ENCODE results near the gene ST6GALNAC6.
A peak's percentile ranks its signal among the peaks of the same experiment; 100 is the strongest.
"Not testable (repeated sequence)": the region's sequence is repeated elsewhere in the genome, so short reads cannot be mapped to it uniquely, and the experiment has no call there.

ST6GALNAC6 gene

DNA sequence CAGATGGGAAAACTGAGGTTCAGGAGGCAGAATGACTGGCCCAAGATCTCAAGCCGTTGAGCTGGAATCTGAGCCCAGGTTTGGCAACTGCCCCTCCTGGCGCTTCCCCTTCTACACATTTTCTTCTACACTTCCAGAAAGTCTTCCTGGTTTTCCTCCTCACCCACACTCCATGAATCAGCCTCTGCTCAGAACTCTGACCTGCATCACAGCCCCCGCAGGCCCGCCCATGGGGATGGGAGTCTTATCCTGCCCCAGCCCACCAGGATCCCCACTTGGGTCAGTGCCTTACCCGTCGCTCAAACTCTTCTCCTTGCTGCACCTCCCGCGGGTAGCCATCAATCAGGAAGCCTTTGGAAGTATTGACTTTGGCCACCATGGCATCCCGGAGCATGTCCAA is 27.9 kb downstream of the ST6GALNAC6 start:
- no peak for DNase-seq

DNA sequence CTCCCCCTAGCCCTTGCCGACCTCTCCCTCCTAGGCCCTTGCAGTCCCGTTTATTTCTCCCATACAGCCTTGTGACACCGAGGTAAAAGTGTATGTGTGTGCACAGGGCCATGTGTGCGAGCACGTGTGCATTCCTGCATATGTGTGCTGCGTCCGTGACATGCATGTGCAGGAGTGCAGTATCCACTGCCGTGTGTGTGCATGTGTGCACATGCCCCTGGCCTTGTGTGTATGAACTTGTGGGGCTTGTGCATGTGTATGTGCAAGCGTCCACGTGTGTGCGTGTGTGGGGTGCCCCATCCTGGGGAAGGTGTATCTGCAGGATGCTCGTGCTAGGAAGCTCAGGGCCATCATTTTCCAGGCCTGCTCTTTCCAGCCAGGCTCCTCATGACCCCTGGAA is 28.5 kb downstream of the ST6GALNAC6 start:
- DNase-seq, result no peak

DNA sequence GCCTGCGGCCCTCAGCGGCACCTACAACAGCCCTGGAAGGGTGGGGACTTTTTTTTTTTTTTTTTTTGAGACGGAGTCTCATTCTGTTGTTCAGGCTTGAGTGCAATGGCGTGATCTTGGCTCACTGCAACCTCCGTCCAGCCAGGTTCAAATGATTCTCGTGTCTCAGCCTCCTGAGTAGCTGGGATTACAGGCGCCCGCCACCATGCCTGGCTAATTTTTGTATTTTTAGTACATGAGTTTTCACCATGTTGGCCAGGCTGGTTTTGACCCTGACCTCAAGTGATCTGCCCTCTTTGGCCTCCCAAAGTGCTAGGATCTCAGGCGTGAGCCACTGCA is 29.3 kb downstream of the ST6GALNAC6 start:
- DNase-seq, result not testable (repeated sequence)

DNA sequence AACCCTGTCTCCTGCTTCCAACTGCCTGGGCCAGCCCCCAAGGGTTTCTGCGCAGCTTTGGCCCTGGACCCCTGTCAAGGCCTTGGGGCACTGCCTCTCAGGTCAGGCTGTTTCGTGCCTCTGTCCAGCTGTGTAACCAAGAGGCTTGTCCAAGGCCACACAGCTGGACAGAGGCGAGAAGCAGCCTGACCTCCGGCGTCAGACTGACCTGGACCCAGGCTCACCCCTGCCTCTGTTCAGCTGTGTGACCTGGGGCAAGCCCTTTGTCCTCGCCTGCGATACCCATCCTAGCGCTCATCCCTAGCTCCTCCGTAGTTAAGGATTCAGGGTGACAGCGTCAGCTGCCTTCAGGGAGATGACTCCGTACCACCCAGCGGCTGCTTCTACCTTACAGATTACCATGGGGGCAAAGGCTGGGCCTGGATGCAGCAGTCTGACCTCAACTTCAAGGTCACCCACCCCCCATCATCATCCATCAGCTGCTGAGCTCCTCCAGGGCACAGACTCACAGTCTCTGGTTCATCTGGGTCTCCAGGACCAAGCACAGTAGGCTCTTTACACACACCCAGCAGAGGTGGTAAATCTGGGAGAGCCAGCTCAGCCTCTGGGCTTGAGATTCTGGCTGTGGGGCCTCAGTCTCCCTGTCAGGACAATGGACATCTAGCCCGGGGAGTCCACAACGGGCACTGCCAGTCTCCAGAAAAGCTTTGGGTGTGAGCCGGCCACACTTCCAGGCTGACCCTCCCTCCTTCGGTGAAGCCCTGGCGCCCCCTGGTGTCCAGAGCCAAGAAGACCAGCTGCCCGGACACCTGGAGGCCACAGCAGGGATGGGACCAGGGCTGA is 29.9 kb downstream of the ST6GALNAC6 start:
- DNase-seq, result peak; percentile 99

DNA sequence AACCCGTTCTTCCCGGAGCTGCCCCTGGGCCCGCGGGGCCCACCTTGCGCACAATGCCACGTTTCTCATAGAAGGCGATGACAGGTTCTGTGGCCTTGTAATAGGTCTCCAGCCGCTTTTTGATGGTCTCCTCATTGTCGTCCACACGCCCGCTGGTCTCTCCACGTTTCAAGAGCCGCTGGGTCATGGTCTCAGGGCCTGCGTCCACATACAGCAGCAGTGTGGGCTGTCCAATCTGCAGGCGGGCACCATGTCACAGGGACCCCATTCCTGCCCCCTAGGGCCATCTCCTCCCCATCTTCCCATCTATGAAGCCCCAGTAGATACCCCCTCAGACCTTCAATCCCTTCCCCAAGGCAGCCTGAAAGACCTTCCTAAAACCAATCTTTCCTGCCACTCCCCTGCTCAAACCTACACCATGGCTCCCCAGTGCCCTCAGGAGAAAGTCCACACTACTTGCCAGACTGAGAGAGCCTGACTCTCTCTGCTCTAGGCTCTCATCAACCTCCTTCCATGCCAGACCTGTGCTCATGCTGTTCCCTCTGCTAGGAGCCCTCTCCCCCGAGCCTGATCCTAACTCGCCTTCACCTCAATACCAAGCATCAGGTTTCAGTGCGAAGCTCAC is 31.0 kb downstream of the ST6GALNAC6 start:
- no peak for DNase-seq

DNA sequence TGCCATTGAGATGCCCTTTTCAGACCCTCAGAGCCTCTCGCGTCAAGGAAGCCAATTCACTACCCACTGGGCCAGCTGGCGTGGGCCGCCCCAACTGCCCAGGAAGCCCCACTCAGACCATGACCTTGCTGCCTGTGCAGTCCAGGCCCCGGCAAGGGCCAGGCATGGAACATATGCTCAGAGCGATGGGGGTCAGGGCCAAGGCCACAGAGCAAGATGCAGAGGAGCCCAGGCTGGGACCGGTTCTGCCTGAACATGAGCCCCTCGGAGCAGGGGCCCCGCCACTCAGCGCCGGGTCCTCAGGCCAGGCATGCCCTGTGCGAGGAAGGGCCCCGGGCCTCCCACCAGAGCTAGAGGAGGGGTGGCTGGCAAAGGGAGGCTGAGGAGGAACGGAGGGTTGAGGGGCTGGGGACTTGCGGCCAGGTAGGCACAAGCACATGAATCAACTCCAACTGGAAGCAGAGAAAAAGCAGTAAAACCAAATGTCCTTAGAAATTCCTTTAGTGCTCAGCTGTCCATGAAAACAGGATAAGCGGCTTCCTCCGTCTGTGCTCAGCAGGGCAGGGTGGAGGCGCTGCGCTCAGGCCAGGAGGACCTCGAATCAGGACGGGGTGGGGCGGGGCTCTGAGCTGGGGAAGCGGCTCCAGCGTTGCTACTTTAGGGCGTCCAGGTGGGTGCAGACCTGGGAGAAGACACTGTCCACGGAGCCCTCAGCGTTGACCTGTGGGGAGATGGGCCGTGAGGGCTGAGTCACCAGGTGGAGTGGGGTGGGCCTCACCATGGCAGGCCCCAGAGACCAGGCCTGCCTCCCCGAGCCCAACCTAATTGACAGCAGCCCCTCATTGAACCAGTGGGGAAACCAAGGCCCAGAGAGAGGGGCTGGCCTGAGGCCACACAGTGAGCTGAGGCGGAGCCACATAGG is 31.8 kb downstream of the ST6GALNAC6 start:
- DNase-seq, result no peak

DNA sequence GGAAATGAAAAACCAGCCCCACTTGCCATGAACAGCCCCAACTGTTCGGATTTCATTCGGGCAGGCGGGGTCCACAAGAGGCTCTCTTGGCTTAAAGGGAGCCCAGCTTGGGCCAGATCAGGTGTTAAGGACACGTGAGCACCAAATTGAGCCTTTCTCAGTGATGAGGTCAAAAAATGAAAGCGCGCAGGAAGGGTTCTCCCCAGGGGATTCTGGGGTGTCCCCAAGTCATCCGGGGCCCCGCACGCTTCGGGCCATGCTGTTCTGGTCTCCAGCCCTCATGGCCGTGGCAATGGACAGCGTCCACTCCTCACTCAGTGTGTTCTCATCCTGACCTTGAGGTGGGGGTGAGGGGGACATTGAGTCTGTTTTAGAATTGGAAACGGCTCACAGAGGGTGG is 32.9 kb downstream of the ST6GALNAC6 start:
- no peak for DNase-seq

DNA sequence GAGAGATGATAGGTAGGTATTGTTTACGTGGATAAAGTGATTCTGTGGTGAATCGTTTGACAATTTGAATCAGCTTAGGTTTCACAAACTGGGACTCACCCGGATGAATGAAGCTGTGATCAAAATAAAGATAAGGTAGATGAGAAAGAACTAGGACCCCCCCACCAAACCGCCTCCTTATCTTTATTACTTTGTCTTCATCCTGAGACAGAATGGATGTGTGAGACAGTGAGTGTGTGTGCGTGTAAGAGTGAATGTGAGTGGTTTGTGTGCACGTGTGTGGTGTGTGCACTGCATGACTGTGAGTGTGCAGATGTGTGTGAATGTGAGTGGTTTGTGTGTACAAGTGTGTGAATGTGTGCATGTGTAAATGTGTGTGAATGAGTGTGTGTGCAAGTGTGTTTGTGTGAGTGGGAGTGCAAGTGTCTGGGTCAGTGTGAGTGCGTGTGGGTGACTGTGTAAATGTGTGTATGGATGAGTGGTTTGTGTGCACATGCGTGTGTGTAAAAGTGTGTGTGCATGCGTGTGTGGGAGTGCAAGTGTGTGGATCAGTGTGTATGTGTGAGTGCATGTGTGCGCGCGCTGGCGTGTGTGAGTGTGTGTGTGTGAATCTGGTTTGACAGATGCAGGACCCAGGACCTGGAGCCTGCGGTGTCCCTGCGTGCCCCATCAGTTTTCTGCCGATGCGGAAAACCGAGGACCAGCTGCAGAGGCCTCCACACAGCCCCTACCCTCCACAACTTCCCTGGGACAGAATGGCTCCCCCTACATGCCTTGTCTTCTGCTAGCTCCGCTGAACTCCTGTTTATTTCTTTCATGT is 33.5 kb downstream of the ST6GALNAC6 start:
- no peak for DNase-seq

DNA sequence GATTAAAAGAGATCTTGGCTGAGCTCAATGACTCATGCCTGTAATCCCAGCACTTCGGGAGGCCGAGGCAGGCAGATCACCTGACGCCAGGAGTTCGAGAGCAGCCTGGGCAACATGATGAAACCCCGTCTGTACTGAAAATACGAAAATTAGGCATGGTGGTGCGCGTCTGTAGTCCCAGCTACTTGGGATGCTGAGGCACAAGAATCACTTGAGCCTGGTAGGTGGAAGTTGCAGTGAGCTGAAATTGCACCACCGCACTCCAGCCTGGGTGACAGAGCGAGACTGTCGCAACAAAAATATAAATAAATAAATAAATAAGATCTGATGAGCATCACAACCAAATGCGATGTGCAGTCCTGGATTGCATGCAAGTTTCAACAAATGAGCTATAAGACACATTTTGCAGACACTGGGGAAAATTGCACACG is 36.2 kb downstream of the ST6GALNAC6 start:
- DNase-seq, result no peak

DNA sequence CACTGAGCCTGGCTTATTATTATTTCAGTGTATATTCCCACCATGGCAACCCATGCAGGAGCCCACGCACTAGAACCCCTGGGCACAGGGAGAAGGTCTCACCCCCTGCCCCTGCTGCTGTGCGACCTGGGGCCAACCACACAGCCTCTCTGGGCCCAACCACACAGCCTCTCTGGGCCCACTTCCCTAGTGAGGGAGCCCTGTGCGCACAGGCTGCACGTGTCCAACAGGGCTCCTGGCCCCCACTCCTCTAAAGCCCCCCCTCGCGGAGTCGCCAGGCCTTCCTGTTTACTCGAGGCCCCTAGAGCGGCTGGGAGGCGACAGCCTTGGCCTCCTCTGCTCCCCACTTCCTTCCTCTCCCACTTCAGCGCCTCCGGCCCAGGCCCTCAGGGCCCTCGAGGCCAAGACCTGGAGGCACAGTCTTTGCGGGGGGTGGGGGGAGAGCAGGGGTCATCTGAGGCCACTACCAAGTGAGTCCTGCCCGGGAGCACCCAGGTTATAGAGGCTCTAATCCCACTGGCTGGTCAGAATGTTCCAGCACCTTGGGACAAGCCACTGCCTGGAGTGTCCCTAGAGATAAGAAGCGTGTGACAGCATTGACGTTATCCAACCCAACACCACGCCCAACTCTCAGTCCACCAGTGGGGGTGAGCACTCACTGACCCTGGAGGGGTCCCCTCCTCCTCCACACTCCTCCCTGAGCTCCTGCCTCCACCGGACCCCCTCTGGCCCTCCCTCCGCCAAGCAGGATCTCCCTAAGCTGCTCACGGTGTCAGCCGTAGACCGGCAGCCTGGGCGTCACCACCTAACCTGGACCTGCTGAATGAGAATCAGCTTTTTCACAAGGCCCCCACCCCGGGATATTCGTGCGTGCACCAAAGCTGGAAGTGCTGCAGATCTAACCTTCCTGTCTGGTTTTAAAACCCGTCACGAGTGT is 37.1 kb downstream of the ST6GALNAC6 start:
- DNase-seq, result no peak

DNA sequence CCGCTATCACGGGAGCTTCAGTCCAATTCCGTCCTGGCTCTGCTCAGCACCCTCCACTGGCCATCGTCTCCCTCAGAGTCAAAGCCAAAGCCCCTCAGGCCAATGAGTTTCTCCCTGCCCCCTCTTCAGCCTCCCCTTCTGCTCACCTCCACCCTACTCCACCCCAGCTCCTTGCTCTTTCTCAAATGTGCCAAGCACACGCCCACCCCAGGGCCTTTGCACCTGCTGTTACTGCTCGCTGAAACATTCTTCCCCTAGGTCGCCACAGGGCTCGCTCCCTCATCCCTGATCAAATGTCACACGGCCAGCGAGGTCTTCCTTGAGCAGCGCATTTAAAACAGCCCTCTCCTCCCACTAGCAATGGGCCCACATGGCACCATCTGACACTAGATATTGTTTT is 38.6 kb downstream of the ST6GALNAC6 start:
- DNase-seq, result no peak

DNA sequence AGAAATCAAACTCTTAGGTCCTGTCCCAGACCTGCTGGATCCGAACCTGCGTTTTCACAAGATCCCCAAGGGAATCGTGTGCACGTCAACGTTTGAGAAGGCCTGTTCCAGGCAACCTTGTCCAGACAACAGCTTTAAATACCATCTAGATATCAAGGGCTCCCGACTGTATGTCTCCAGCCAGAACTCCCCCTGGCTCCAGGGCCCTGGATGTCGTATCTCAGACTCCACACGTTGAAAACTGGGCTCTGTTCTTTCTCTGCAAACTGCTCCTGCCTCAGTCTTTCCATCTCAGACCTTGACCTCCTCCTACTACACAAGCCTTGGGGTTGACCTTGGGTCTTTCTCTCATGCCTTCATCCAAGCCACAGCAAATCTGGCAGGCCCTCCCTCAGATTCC is 39.1 kb downstream of the ST6GALNAC6 start:
- no peak for DNase-seq

DNA sequence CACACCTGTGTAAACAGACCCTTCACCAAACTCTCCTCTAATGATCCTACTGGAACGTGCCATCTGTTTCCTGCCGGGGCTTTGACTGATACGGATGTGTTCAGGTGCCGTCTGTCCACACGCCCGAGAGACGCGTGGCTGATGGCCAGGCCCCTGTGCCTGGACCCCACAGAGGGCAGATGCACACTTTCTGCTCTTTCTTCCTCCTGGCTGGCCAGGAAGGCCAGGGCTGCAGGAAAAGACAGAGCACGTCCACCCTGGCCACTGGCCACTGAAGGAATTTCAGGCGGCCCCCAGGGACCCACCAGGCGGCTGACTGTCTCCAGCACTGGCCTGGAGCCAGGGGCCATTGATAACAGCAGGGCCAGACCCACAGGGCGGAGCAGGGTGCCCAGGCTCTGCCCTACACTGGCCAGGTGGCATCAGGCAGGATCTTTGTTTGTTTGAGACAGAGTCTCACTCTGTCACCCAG is 41.3 kb downstream of the ST6GALNAC6 start:
- no peak for DNase-seq

DNA sequence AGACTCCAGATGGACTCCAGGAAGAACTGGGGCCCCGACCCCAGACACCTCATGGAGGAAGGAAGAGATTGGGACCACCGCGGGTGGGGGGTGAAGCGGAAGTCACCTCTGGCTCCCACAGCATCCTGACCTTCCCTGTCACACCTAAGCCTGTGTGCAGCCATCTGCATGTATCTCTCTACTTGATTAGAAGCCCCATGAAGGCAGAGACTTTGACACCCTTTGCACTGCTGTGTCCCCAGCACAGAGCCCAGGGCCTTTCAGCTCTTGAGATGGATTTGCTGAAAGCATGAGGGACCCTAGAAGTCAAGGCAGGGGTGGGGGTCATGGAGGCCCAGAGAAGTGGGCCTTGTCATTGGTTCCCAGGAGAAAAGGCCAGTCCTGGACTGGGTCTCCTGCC is 42.1 kb downstream of the ST6GALNAC6 start:
- no peak for DNase-seq

DNA sequence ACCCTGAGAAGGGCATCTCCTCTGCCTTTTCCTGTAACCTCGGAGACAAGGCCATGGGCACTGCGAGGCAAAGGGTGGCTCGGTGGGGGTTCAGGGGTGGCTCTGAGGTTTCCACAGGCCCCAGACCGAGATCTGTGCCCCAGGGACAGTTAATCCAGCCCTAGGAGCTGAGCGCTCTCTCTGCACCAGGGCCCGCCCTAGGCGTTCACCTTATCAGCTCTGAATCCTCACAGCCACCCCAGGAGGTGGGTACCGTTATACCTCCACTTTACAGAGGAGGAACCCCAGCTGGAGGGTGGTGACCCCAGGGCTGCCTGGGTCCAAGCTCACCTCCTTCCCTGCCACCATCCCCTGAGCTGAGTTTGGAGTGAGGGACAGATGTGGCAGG is 42.7 kb downstream of the ST6GALNAC6 start:
- DNase-seq, result no peak

DNA sequence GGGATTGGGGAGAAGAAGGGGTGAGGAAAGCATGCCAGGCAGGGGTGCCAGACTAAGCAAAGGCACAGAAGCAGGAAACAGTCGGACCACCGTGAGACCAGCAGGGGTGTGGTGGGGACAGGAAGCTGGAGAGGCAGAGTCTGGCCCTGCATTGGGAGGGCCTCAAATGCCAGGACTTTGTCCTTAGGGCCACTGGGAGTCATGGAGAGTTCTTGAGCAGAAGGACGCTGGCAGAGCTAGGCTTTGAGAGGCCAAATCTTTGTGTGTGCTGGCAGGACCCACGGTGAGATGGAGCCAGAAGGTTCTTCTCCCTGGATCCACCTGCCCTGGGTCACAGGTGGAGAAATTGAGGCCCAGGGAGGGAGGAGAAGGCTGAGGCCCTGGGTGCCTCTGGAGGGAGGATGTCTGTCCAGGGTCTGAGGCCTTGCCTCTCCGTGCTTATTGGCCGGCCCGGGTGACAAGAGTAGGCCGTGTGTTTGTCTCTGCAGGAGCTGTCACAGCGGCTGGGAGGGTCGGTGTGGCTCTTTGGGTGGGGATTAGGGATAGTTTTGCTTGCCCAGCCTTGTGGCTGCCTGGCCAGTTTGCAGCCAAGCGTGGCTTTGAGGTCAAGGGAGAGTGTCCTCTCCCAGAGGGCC is 43.2 kb downstream of the ST6GALNAC6 start:
- DNase-seq, result no peak

DNA sequence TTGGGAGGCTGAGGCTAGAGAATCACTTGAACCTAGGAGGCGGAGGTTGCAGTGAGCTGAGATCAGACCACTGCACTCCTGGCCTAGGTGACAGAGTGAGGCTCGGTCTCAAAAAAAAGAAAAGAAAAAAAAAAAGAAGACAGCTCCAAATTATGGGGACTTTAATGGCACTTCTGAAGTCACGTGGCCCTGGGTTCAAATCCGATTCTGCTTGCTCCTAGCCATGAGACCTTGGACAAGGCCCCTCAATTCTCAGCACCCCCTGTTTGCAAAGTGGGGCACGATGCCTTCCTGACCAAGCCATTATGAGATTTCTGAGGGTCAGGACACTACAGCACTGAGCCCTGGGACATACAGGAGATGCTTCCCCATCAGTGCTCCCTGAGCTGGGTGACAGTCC is 43.9 kb downstream of the ST6GALNAC6 start:
- DNase-seq, result no peak

DNA sequence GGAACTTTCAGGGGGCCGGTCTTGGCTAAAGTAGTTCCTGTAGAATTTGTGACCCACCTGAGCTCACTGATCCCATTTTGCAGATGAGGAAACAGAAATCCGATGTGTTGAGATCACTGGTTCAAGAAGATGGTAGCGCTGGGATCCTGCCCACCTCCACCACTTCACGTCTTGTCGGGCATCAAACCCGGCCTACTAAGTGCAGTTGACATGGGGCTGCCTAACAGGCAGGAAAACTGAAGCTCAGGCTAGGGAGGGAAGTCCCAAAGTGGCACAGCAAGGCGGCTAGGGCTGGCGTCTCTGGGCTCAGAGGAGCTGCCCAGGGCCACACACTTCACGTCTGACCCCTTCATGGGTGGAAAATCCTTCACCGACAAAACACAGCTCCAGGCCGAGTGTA is 44.4 kb downstream of the ST6GALNAC6 start:
- no peak for DNase-seq

DNA sequence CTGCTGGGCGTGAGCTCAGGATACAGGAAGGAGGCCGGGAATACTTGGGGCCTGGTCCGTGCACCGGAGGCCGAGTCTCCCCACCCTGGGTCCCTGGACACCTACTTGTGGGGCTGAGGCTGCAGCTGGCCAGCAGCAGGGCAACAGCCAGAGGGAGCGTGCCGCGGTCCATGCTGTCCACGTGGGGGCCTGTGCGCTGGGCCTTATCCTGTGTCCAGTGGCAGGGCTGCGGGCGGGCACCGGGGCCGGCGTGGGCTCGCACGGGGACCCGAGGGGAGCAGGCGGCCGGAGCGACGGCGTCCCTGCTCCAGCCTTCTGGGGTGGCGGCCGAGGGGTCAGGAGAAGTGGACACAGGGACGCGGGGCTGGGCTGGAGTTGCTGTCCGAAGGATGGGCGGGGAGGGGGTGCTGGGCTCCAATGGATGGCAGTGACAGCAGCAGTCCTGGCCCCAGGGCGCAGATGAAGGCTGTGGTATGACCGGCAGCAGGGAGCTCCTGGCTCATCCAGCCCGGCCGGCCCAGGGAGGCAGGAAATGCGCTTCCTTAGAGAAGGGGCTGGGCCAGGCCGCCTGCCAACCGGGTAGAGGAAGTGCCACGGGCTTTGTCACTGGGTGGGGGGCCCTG is 45.1 kb downstream of the ST6GALNAC6 start, which contains the start of gene ENG:
Gene ENG, minus strand, starts transcription at position 475 of the 623 bp plus-strand sequence. Its CDS starts 303 bp downstream, at position 172.
- DNase-seq, result no peak
